Mucosa of stomach (tissue), 1 donor: ENCODE measurements around the gene RRM2.

Source experiments
- H3K27me3 ChIP-seq: one replicate; pipeline ENCODE4 v1.7.0; 2013; ENCODE audit warnings: mild to moderate bottlenecking, low read length; ENCODE audit not compliant: control insufficient read depth, insufficient read depth
- H3K36me3 ChIP-seq: one replicate; pipeline ENCODE4 v1.7.0; 2013; ENCODE audit warnings: low read length; ENCODE audit not compliant: control insufficient read depth, insufficient read depth
- H3K4me1 ChIP-seq: one replicate; pipeline ENCODE4 v1.7.0; 2013; ENCODE audit warnings: mild to moderate bottlenecking, low read length; ENCODE audit not compliant: control insufficient read depth, insufficient read depth
- H3K4me3 ChIP-seq: one replicate; pipeline ENCODE4 v1.7.0; 2013; ENCODE audit warnings: low read length
- H3K9ac ChIP-seq: one replicate; pipeline ENCODE4 v1.7.0; 2013; ENCODE audit warnings: mild to moderate bottlenecking, low read length, moderate library complexity
- H3K9me3 ChIP-seq: one replicate; pipeline ENCODE4 v1.7.0; 2013; ENCODE audit warnings: mild to moderate bottlenecking, low read length, moderate library complexity; ENCODE audit not compliant: control insufficient read depth
- donor health status: Pancreatic carcinoma.

RRM2 gene

GRCh38 chr2:10125842-10126631 is 3.5 kb downstream of the RRM2 start:
- Histone ChIP-seq H3K4me1 (peaks cover 21% of the 10 kb centered on the region), H3K36me3 (no peaks in the 10 kb centered on the region), H3K9ac (no peak overlapping the region), H3K27me3 (peaks cover 8% of the 10 kb centered on the region), H3K4me3 (no peak overlapping the region), H3K9me3 (no peaks in the 10 kb centered on the region)

- Histone ChIP-seq H3K4me3 (no peak overlapping the region), H3K4me1 (peaks cover 15% of the 10 kb centered on the region), H3K36me3 (no peaks in the 10 kb centered on the region), H3K9me3 (no peaks in the 10 kb centered on the region), H3K9ac (no peak overlapping the region), H3K27me3 (peaks cover 8% of the 10 kb centered on the region)
These were observed 4.1 kb downstream of the RRM2 start for GRCh38 chr2:10126632-10127026.

DNA sequence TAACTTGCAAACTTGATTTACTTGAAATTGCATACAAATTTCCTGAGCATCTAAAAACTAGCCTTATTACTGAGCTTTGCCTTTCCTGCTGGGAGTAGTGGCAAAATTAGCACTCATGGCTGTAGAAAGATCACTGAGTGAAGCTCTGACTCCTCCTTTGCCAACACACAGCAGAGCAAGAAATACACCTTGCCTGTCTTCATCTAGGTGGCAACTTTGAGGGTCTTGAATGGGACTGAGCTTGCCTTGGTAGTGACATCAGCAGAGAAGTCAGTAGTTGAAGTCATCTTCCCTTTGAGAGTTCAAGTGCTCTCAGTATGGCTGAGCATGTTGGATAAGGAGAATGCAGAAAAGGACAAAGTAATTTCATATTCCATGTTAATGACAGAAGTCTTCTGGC is 5.9 kb downstream of the RRM2 start:
- no peak overlapping the region for H3K4me3 ChIP-seq
- no peak overlapping the region for H3K9ac ChIP-seq
- H3K36me3 ChIP-seq = no peaks in the 10 kb centered on the region
- no peaks in the 10 kb centered on the region for H3K9me3 ChIP-seq
- peaks cover 3% of the 10 kb centered on the region for H3K27me3 ChIP-seq
- H3K4me1 ChIP-seq = peaks cover 10% of the 10 kb centered on the region

GRCh38 chr2:10129490-10129889 is 7.0 kb downstream of the RRM2 start:
- Histone ChIP-seq H3K4me3 (no peak overlapping the region), H3K9ac (no peak overlapping the region), H3K27me3 (no peaks in the 10 kb centered on the region), H3K4me1 (peaks cover 10% of the 10 kb centered on the region), H3K36me3 (no peaks in the 10 kb centered on the region), H3K9me3 (no peaks in the 10 kb centered on the region)

- Histone ChIP-seq H3K36me3 (no peaks in the 10 kb centered on the region), H3K4me1 (no peaks in the 10 kb centered on the region), H3K27me3 (no peaks in the 10 kb centered on the region), H3K4me3 (no peak overlapping the region), H3K9ac (no peak overlapping the region), H3K9me3 (no peaks in the 10 kb centered on the region)
These were observed 9.6 kb downstream of the RRM2 start for GRCh38 chr2:10132043-10132575.

- Histone ChIP-seq H3K4me1 (no peaks in the 10 kb centered on the region), H3K27me3 (no peaks in the 10 kb centered on the region), H3K36me3 (no peaks in the 10 kb centered on the region)
These were observed 10.1 kb downstream of the RRM2 start for GRCh38 chr2:10132596-10132995.

DNA sequence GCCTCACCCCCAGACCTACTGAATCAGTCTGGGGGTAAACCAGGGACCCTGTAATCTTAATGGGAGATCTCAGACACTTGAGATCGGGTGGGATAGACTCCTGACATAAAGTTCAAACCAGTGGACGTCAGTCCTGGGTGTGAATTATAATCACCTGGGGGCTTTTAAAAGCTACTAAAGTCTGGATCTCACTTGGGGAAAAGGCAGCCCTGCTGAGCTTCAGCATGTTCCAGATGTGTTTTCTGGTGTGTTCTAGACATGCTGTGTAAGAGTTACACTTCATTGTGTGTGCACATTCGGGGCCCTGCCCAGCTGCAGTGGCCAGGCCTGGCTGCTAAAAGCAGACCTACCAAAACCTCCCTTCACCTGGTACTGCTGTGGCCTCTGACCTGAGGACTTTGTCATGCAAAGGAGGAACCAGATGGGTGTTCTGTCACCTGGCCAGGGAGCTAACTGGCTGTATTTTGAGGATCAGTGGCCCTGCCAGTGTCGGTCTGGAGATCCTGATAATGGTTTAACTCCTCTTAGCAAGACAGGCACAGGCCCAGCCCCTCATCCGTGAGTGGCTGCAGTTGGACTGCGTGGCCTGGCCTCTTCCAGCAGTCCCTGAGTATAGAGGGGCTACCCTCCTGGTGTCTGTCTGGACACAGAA is 10.6 kb downstream of the RRM2 start:
- no peak overlapping the region for H3K9ac ChIP-seq
- no peaks in the 10 kb centered on the region for H3K27me3 ChIP-seq
- no peaks in the 10 kb centered on the region for H3K9me3 ChIP-seq
- H3K4me3 ChIP-seq = no peak overlapping the region
- H3K4me1 ChIP-seq = no peaks in the 10 kb centered on the region
- no peaks in the 10 kb centered on the region for H3K36me3 ChIP-seq

More at GRCh38 chr2:10132596-10132995, 10.1 kb downstream of the RRM2 start:
- H3K9me3 ChIP-seq = no peaks in the 10 kb centered on the region
- H3K9ac ChIP-seq = no peak overlapping the region
- no peak overlapping the region for H3K4me3 ChIP-seq

DNA sequence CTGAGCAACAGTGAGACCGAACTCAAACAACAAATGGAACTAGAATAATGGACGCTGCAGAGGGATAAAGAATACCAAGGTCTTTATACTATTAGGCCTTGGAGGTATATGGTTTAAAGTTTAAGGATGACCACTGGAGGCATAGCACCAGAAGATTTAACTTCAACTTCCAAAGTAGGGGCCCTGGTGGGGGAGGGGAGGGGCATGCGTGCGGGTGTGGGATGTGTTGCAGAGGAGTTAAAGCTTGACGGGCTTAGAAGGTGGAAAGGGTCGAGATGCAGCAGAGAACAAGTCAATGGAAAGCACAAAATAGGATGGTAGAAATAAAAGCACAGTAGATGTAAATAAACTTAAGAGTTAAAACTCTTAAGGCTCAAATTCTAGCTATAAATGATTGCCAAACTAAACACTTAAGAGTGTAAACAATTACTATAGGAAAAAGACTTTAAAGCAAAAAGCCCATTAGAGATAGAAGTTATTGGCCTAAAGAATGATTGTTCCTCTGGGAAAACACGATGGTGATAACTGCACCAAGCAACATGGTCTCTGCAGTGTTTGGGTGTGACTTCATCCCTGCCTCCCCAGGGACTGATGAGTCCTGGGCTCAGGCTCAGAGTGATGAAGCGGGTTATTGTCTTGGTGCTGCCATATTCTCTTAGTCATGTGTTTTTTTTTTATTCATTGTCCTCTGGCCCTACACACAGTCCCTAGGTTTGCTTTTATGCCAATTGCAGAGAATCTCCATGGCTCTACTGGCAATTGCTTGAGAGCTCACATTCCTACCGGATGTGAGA is 13.0 kb downstream of the RRM2 start:
- Histone ChIP-seq H3K4me3 (no peak overlapping the region), H3K9me3 (no peaks in the 10 kb centered on the region), H3K4me1 (no peaks in the 10 kb centered on the region), H3K27me3 (no peaks in the 10 kb centered on the region), H3K36me3 (no peaks in the 10 kb centered on the region), H3K9ac (no peak overlapping the region)

DNA sequence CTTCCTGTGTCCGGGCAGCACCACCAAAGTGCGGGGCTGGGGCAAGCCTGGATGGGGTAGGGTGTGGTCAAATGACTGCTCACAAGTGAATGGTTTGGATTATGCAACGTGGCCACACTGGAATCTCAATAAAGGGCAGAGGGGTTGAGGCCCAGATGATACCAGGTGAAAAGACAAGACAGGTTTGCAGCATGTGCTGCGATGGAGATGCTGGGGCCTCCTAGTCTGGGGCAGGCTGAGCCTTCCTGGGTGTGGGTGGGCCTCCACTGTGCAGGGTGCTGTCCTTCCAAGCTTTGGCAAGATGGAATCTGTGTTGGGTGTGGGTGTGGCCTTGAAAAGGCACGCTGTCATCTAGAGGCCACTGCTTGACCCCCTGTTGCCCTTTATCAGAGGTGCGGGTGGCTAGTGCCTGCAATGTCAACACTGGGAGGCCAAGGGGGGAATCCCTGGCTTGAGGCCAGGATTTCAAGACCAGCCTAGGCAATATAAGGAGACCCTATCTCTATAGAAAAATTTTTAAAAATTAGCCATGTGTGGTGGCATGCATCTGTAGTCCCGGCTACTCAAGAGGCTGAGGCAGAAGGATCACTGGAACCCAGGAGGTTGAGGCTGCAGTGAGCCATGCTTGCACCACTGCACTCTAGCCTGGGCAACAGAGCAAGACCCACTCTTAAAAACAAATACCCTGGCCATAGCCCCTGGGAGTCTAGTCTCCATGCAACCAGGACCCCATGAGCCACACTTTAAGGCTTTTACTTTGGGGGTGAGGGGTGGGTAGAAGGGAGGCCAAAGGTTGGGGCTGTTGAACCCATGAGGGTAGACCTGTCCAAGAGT is 13.8 kb downstream of the RRM2 start:
- Histone ChIP-seq H3K4me1 (no peaks in the 10 kb centered on the region), H3K27me3 (no peaks in the 10 kb centered on the region), H3K4me3 (no peak overlapping the region), H3K9ac (no peak overlapping the region), H3K9me3 (no peaks in the 10 kb centered on the region), H3K36me3 (no peaks in the 10 kb centered on the region)

- H3K4me1 ChIP-seq = peaks cover 4% of the 10 kb centered on the region
- H3K9ac ChIP-seq = no peak overlapping the region
- H3K9me3 ChIP-seq = no peaks in the 10 kb centered on the region
- H3K27me3 ChIP-seq = no peaks in the 10 kb centered on the region
- H3K36me3 ChIP-seq = no peaks in the 10 kb centered on the region
- no peak overlapping the region for H3K4me3 ChIP-seq
These were observed 14.7 kb downstream of the RRM2 start for GRCh38 chr2:10137053-10137843.

- Histone ChIP-seq H3K4me1 (peaks cover 4% of the 10 kb centered on the region), H3K9me3 (no peaks in the 10 kb centered on the region), H3K4me3 (no peak overlapping the region), H3K27me3 (no peaks in the 10 kb centered on the region), H3K9ac (no peak overlapping the region), H3K36me3 (no peaks in the 10 kb centered on the region)
These were observed 17.0 kb downstream of the RRM2 start for GRCh38 chr2:10139536-10139935.
